Measurements from ENCODE around the gene DUSP8. TPM values are rescaled to one million over a fixed set of nuclear protein-coding genes. Genes with fewer than 3 reads are reported as not detected.

DUSP8 gene
- polyA plus RNA-seq, 2 donors, result 0.69 to 0.84 TPM

DNA sequence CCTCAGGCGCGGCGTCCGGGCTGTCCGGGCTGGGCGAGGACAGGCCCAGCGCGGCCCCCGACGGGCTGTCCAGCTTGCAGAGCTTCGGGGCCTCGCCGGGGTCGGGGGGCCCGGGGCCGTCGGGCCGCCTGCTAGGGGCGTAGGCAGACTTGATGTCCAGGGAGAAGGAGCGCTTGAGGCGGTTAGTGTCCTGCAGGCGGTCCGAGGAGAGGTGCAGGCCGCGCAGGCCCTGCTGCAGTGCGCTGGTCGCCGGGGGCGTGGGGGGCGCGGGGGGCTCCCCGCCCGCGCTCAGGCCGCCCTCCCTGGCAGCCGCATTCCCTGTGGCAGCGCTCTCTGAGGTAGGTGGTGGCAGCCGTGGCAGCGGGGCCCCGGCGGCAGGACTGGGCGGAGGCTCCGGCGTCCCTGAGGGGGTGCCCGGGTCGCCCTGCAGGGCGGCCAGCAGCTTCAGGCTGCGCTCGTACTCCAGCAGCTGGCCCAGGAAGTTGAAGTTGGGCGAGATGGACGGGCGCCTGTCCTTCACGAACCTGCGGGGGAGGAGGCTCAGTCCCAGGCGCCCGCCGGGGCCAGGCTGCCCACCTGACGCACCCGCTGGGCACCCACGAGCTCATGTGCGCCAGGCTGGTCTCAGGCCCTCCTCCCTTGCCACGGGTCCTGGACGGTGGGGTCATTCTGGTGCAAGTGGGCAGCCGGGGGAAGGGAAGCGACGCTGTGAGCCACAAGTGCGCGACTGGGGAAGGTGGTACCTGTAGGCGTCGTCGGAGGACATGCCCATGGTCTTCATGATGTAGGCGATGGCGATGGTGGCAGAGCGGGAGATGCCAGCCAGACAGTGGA lies 14.8 kb downstream of the DUSP8 start:
- WGBS, 2 donors, result 88 to 93% methylated on average over 48 to 74 of the region's 74 CpGs
- H3K27ac ChIP-seq (ENCODE audit: low read depth in 2 of 2, low read length in 1 of 2), result peak overlapping the region; percentile 18 to 69

DNA sequence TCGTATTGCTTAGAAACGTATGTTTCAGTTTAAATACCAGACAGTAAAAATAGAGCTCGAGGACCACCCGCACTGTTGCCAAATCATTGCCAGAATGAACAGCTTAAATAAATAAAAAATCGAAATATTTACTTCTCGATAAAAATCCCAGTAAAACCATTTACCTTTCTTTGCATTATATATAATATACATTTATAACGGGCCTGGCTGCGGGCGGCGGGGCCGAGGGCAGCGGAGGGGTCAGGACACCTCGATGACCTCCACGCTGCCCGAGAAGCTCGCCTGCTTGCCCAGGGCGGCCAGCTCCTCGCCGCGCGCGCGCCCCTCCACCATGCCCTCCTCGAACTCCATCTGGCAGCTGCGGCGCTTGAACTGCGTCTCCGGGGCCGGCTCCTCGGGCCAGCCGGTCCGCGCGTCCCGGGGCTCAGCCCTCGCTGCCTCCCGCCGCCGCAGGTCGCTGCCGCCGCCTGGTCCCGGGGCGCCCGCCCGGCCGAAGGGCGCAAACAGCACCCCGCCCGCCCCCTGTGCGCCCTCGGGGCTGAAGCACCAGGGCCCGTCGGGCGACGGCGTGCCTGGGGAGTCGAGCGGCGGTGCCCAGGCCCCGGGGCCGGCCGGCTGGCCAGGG lies 15.7 kb downstream of the DUSP8 start:
- WGBS, 2 donors, result 67 to 78% methylated on average over 42 to 63 of the region's 63 CpGs
- peaks cover 5 to 17% of the 10 kb centered on the region in 2 donors for H3K4me1 ChIP-seq (ENCODE audit: control insufficient read depth in 2 of 2, insufficient read depth in 2 of 2, low read length in 1 of 2)
- no peaks in the 10 kb centered on the region for H3K9me3 ChIP-seq (ENCODE audit: control insufficient read depth in 2 of 2, insufficient read depth in 1 of 2, low read depth in 1 of 2, low read length in 1 of 2)
- no peak overlapping the region for H3K27ac ChIP-seq (ENCODE audit: low read depth in 2 of 2, low read length in 1 of 2)
- H3K4me3 ChIP-seq (ENCODE audit: low read depth in 1 of 2, low read length in 2 of 2), result no peak overlapping the region
- no peaks in the 10 kb centered on the region for H3K36me3 ChIP-seq (ENCODE audit: control insufficient read depth in 2 of 2, insufficient read depth in 2 of 2, low read length in 1 of 2)
- H3K27me3 ChIP-seq (ENCODE audit: control insufficient read depth in 1 of 2, insufficient read depth in 2 of 2, low read length in 2 of 2), result no peaks in the 10 kb centered on the region

More for the DNA sequence above, 14.8 kb downstream of the DUSP8 start:
- no peaks in the 10 kb centered on the region for H3K36me3 ChIP-seq (ENCODE audit: control insufficient read depth in 2 of 2, insufficient read depth in 2 of 2, low read length in 1 of 2)
- no peak overlapping the region for H3K4me3 ChIP-seq (ENCODE audit: low read depth in 1 of 2, low read length in 2 of 2)
- peaks cover 5 to 17% of the 10 kb centered on the region in 2 donors for H3K4me1 ChIP-seq (ENCODE audit: control insufficient read depth in 2 of 2, insufficient read depth in 2 of 2, low read length in 1 of 2)
- no peaks in the 10 kb centered on the region for H3K9me3 ChIP-seq (ENCODE audit: control insufficient read depth in 2 of 2, insufficient read depth in 1 of 2, low read depth in 1 of 2, low read length in 1 of 2)
- H3K27me3 ChIP-seq (ENCODE audit: control insufficient read depth in 1 of 2, insufficient read depth in 2 of 2, low read length in 2 of 2), result no peaks in the 10 kb centered on the region

DNA sequence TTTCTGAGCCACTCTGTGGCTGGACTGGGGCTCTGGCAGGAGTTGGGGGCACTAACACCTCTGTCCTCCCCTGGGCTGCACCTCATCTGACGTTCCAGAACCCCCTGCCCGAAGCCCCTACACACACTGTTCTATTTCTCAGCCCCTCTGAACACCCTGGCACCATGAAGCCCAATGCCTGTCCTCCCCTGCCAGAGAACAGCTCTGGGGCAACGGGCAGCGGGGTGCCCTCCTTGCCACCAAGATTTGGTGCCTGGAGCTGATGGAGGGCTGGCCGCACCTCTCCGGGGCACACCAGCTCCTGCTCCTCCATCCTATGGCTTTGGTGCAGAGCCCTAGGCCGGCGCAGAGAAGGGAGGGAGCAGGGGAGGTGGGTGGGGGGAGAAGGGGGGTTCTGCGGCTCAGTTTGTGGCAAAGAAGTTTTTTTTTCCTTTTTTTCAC lies 16.3 kb downstream of the DUSP8 start:
- WGBS, 2 donors, result 85 to 88% methylated on average over 9 of the region's 9 CpGs
- Histone ChIP-seq H3K27ac (ENCODE audit: low read depth in 2 of 2, low read length in 1 of 2) (no peak overlapping the region), H3K9me3 (ENCODE audit: control insufficient read depth in 2 of 2, insufficient read depth in 1 of 2, low read depth in 1 of 2, low read length in 1 of 2) (no peaks in the 10 kb centered on the region)

DNA sequence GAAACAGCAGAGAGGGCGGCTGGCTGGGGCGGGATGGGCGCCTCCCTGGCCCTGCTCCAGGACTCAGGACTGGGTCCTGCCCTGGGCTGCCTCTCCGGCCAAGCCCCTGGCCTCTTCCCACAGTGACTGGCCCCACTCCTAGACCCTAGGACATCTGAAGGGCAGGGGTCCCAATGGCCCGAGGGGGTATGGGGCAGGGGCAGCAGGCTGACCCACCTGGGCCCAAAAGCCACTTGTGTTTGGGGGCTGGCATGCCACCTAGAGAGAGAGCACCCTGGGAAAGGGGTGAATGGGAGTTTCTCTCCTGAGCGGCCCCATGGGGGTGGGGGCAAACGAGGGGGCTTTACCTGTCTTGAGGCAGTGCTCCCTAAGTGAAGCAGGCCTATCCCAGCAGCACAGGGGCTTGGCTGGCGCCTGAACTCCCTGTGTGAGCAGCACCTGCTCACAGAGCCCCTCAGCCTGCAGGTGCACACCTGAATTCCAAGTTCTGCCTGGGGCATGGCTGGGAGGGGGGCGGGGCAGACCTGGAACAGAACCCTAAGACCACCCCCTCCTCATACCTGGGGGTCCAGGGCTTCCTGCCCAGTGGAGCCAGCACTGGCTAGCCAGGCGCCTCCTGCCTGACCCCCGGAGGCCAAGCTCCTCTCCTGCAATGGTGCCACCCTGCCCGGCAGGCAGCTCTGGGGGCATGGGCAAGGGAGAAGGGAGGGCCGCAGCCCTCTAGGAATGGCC lies 16.9 kb downstream of the DUSP8 start:
- H3K4me3 ChIP-seq (ENCODE audit: low read depth in 1 of 2, low read length in 2 of 2), result no peak overlapping the region
- no peak overlapping the region for H3K27ac ChIP-seq (ENCODE audit: low read depth in 2 of 2, low read length in 1 of 2)
- no peaks in the 10 kb centered on the region for H3K36me3 ChIP-seq (ENCODE audit: control insufficient read depth in 2 of 2, insufficient read depth in 2 of 2, low read length in 1 of 2)
- WGBS, 2 donors, result 73 to 79% methylated on average over 11 to 13 of the region's 13 CpGs
- H3K4me1 ChIP-seq (ENCODE audit: control insufficient read depth in 2 of 2, insufficient read depth in 2 of 2, low read length in 1 of 2), result peaks cover 5 to 17% of the 10 kb centered on the region in 2 donors
- no peaks in the 10 kb centered on the region for H3K27me3 ChIP-seq (ENCODE audit: control insufficient read depth in 1 of 2, insufficient read depth in 2 of 2, low read length in 2 of 2)
- no peaks in the 10 kb centered on the region for H3K9me3 ChIP-seq (ENCODE audit: control insufficient read depth in 2 of 2, insufficient read depth in 1 of 2, low read depth in 1 of 2, low read length in 1 of 2)

More for the DNA sequence above, 16.3 kb downstream of the DUSP8 start:
- H3K36me3 ChIP-seq (ENCODE audit: control insufficient read depth in 2 of 2, insufficient read depth in 2 of 2, low read length in 1 of 2), result no peaks in the 10 kb centered on the region
- H3K4me3 ChIP-seq (ENCODE audit: low read depth in 1 of 2, low read length in 2 of 2), result no peak overlapping the region
- H3K27me3 ChIP-seq (ENCODE audit: control insufficient read depth in 1 of 2, insufficient read depth in 2 of 2, low read length in 2 of 2), result no peaks in the 10 kb centered on the region
- H3K4me1 ChIP-seq (ENCODE audit: control insufficient read depth in 2 of 2, insufficient read depth in 2 of 2, low read length in 1 of 2), result peaks cover 5 to 17% of the 10 kb centered on the region in 2 donors

DNA sequence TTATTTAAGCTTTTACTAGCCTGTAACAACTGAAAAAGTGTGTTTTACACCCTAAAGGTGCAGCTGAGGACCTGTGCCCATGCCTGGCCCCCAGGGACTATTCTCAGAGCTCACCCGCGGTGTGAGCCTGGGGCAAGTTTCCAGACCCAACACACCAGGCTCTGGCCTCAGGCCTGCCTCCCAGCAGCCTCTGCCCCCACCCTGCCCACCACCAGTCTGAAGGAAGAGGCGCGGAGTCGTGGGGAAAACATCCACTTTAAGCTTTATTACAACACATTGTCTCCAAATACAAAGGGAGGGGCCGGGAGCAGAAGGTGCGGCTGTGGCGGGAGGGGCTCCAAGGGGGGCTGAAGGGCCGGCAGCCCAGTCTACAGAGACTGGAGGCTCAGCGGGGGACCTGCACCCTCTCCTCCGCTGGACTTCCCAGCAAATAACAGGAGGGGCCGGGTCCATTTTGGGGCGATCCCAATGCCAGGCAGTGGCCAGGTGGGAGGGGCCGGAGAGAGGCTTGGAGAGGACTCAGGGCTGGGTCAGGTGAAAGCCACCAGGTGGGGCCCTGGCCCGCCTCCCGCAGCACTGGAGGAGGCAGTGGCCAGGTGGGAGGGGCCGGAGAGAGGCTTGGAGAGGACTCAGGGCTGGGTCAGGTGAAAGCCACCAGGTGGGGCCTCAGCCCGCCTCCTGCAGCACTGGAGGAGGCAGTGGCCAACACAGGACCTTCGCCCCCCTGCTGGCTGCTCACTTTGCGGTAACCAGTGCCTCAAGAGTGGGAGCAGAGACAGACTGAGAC lies 18.1 kb downstream of the DUSP8 start:
- no peaks in the 10 kb centered on the region for H3K27me3 ChIP-seq (ENCODE audit: control insufficient read depth in 1 of 2, insufficient read depth in 2 of 2, low read length in 2 of 2)
- WGBS, 2 donors, result 37 to 44% methylated on average over 20 of the region's 20 CpGs
- no peaks in the 10 kb centered on the region for H3K9me3 ChIP-seq (ENCODE audit: control insufficient read depth in 2 of 2, insufficient read depth in 1 of 2, low read depth in 1 of 2, low read length in 1 of 2)
- no peaks in the 10 kb centered on the region for H3K36me3 ChIP-seq (ENCODE audit: control insufficient read depth in 2 of 2, insufficient read depth in 2 of 2, low read length in 1 of 2)
- no peak overlapping the region for H3K4me3 ChIP-seq (ENCODE audit: low read depth in 1 of 2, low read length in 2 of 2)
- no peak overlapping the region for H3K27ac ChIP-seq (ENCODE audit: low read depth in 2 of 2, low read length in 1 of 2)
- peaks cover 4 to 9% of the 10 kb centered on the region in 2 donors for H3K4me1 ChIP-seq (ENCODE audit: control insufficient read depth in 2 of 2, insufficient read depth in 2 of 2, low read length in 1 of 2)

DNA sequence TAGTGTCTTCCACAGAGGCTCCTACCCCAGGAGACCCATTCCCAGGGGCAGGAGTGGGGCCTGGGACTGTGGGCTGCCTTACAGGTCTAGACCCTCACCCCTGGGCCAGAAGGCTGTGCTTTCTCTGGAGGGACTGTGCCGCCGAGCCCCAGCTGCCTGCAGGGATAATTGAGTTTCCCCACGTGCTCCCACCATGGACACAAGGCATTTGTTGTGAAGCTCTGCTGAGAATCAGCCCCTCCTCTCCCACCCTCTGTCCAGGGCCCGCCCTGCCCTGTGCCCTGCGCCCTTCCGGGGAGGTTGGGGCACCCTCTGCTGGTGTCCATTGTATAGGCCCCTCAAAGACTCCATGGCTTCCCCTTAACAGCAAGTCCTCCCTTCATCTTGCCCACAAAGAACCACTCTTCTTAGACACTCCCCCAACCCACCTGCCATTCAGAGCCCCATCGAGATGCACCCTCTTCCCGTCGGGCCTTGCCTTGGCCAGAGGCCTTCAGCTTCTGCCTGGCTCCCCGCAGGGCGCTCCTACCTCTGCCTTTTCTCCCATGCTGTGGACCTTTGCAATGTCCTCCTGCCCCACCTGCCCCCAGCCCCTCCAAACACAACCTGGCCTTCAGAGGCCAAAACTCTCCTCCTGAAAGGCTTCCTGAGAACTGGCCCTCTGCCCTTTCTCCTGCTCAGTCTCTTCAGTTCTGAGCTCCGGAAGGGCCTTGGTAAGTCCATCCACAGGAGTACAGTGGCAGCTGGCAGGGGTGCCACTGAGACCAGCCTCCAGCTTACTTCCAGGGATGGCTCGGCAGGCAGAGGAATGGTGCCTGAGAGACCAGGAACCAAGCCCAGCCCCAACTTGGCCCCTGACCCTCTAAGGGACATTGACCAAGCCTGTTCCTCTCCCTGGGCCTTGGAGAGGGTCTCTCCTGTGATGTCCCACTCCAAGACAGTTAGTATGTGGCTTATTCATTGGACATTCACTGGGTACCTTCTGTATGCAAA lies 22.4 kb downstream of the DUSP8 start:
- WGBS, 2 donors, result 78 to 82% methylated on average over 13 of the region's 13 CpGs
- Histone ChIP-seq H3K36me3 (ENCODE audit: control insufficient read depth in 2 of 2, insufficient read depth in 2 of 2, low read length in 1 of 2) (no peaks in the 10 kb centered on the region), H3K4me1 (ENCODE audit: control insufficient read depth in 2 of 2, insufficient read depth in 2 of 2, low read length in 1 of 2) (peaks cover 6 to 25% of the 10 kb centered on the region in 2 donors), H3K27ac (ENCODE audit: low read depth in 2 of 2, low read length in 1 of 2) (peak overlapping the region in 1 of 2 donors; percentile 44), H3K27me3 (ENCODE audit: control insufficient read depth in 1 of 2, insufficient read depth in 2 of 2, low read length in 2 of 2) (peaks cover 0 to 5% of the 10 kb centered on the region in 2 donors), H3K9me3 (ENCODE audit: control insufficient read depth in 2 of 2, insufficient read depth in 1 of 2, low read depth in 1 of 2, low read length in 1 of 2) (no peaks in the 10 kb centered on the region), H3K4me3 (ENCODE audit: low read depth in 1 of 2, low read length in 2 of 2) (no peak overlapping the region)

DNA sequence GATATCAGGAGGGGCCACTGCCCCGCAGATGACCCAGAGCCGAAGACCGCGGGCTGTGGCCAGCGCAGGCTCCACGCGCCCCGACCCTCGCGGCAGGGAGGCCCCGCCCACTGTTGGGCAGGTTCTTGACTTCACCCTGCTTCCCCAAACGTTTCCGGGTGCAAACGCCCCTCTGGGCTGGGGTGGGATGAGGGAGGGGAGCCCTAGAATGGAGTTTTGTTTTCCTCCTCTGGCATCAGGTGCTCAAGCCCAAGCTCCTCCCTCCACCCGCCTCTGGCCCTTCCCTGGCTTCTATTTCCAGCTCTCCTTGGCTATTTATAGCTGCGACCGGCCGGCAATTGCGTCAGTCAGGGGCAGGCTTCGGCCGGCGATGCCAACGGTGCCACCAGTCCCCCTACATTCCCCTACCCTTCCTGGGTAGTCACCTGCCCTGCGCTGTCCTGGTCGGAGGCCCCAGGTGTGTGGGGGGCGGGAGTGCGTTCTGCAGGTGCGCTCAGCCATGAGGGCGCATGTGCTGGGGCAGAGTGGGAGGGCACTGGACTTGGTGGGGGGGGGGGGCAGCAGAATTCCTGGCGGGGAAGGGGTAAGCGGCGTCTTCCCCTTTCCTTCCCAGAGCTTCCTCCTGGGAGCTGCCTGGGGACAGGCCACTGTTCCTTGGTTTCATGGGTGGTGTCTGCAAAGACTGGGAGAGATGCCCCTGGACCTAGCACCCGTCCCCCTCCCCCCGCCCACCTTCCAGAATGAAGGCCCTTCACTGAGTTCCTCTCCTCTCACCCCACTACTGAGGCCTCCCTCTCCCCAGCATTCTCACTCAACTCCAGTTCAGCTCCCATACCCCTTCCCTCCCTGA lies 23.6 kb downstream of the DUSP8 start:
- H3K4me3 ChIP-seq (ENCODE audit: low read depth in 1 of 2, low read length in 2 of 2), result peak overlapping the region in 1 of 2 donors; percentile 17
- 10 to 14% methylated on average over 29 to 34 of the region's 34 CpGs for WGBS, 2 donors

More for the DNA sequence above, 23.6 kb downstream of the DUSP8 start:
- Histone ChIP-seq H3K9me3 (ENCODE audit: control insufficient read depth in 2 of 2, insufficient read depth in 1 of 2, low read depth in 1 of 2, low read length in 1 of 2) (no peaks in the 10 kb centered on the region), H3K27ac (ENCODE audit: low read depth in 2 of 2, low read length in 1 of 2) (peak overlapping the region; percentile 14 to 59), H3K27me3 (ENCODE audit: control insufficient read depth in 1 of 2, insufficient read depth in 2 of 2, low read length in 2 of 2) (peaks cover 0 to 5% of the 10 kb centered on the region in 2 donors), H3K36me3 (ENCODE audit: control insufficient read depth in 2 of 2, insufficient read depth in 2 of 2, low read length in 1 of 2) (no peaks in the 10 kb centered on the region), H3K4me1 (ENCODE audit: control insufficient read depth in 2 of 2, insufficient read depth in 2 of 2, low read length in 1 of 2) (peaks cover 6 to 22% of the 10 kb centered on the region in 2 donors)

All from esophagus (tissue), 2 donors.